Stimulated activated CD8-positive, alpha-beta memory T cell treated with anti-CD3 and anti-CD28 coated beads, Interleukin-15, amount 100 ng/mL, for 4 hours (primary cell): ENCODE measurements around the gene EMP3.
"Not testable (repeated sequence)": the region's sequence is repeated elsewhere in the genome, so short reads cannot be mapped to it uniquely, and the experiment has no call there.

ENCODE experiments used
- DNase-seq, 2 donors: peaks; one replicate each; pipeline ENCODE4 v3.0.0-alpha.2; 2020; ENCODE audit warnings: low read depth in 2 of 2

The EMP3 gene

DNA sequence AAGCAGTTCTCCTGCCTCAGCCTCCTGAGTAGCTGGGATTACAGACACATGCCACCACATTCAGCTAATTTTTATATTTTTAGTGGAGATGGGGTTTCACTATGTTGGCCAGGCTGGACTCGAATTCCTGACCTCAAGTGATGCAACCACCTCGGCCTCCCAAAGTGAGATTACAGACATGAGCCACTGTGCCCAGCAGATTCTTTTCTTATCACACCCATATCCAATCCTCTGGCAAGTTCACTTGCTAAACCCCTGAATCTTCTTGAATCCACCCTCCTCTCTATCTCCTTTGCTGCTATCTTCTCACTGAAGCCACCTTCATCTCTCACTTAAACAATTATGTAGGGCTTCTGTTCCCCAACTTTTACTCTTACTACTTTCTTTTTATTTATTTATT lies 20.8 kb downstream of the EMP3 start:
- DNase-seq = no peak

DNA sequence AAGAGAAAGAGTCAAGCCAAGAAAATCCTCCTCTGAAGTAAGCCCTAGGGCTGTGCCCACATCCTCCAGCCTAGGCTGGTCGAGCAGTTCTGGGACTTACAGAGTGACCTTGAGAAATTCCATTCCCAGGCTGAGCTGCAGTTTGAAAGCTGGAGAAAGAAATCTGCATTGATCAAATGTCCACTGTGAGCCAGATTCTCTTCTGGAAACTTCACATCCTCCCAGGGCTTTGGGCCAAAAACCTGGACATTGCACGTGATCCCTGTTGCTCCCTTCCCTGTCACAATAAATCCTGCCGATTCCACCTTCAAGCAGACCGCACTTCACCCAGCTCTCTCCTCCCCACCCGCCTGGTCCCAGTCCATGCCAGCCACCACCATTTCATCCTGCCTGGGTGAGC lies 22.7 kb downstream of the EMP3 start:
- DNase-seq = no peak

DNA sequence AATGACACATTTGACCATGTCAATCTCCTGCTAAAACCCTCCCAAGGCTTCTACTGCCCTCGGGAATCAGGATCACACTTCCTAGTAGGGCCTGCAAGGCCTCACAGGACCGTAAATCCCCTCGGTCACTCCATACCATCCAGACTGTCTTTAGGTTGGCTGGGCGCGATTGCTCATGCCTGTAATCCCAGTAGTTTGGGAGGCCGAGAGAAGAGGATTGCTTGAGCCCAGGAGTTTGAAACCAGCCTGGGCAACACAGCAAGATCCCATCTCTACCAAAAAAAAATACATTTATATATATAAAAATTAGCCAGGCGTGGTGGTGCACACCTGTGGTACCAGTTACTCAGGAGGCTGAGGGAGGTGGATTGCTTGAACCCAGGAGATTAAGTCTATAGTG lies 23.4 kb downstream of the EMP3 start:
- no peak for DNase-seq

DNA sequence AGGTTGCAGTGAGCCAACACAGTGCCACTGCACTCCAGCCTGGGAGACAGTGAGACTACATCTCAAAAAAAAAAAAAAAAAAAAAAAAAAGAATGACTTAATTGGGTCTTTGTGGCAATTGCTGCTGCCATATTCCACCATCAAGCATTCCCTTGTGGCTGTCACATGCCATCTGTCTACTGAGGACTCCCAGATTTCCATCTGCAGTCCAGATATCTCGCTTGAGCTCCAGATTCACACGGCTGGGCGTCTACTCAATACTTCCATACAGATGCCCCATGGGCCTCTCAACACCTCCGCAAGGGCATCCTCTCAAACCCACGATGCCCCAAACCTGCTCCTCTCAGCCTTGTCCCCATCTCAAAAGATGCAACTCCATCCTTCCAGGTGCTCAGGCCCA lies 25.5 kb downstream of the EMP3 start:
- no peak for DNase-seq

DNA sequence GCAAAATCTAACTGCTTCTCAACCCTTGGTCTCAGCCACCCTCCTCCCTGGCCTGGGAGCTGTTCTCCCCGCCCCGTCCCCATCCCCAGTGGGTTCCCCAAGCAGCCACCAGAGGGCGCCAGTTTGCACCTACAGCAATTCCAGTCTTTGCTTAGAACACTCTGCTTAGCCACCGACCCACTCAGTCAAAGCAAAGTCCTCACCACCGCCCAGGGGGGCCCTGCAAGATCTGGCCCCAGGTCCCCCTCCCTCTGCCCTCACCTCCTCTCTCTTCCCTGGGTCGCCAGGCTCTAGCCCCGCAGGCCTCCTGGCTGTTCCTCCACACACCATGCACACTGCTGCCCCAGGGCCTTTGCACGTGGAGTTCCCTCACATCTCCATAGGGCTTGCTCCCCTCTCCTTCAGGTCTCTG lies 26.0 kb downstream of the EMP3 start:
- DNase-seq = peak; percentile 35 to 60

DNA sequence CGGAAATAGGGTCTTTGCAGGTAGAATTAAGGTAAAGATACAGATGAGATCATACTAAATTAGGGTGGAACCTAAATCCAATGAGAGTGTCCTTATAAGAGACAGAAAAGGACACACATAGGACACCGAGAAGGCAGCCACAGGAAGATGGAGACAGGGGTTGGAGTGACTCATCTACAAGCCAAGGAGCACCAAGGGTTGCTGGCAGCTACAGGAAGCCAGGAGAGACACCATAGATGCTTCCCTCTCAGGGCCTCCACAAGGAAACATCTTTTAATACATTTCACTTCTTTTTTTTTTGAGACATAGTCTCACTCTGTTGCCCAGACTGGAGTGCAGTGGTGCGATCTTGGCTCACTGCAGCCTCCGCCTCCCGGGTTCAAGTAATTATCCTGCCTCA lies 28.3 kb downstream of the EMP3 start:
- DNase-seq = no peak

DNA sequence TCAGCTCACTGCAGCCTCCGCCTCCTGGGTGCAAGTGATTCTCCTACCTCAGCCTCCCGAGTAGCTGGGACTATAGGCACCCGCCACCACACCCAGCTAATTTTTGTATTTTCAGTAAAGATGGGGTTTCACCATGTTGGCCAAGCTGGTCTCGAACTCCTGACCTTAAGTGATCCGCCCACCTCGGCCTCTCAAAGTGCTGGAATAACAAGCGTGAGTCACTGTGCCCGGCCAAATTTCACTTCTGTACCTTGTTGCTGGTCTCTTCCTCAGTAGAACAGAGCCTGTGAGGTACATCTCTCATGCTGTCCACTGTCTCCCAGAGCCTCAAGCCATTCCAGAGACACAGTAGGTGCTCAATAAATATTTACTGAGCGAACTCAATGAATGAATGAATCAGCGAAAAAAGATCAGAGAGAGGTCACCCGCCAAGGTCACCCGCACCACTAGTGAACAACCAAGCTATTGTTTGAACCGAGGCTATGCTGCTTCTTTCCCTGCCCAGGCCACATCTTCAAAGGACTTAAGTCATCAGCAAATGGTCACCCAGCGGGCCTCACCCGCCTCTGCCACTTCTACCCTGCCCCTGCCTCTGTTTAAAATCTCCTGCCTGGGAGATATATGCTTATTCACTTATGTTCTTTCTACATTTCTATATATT lies 29.1 kb downstream of the EMP3 start:
- no peak for DNase-seq

DNA sequence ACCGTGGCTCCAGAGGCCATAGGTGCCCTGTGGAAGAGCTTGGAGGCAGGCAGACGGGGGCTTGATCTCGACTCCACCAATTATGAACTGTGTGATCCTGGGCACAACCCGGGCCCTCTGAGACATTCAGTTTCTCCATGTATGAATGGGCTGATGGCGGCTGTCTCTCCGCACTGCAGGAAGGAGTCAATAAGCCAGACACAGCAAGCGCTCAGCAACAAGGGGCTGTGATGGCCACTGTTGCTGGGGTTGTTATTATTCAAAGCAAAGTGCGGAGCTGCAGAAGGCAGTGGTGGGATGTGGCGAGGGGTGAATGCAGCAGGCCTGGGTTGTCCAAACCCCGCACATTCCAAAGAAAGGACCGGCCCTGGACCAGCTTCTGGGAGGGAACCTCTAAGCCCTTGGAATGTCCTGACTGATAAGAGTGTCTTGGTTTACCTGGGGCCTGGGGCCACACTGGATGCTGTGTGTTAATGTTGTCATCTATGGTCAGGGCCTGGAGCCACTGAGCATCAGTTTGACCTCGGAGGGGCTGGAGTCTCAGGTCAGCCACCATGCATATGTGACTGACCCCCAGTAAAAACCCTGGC lies 30.1 kb downstream of the EMP3 start:
- DNase-seq = no peak

DNA sequence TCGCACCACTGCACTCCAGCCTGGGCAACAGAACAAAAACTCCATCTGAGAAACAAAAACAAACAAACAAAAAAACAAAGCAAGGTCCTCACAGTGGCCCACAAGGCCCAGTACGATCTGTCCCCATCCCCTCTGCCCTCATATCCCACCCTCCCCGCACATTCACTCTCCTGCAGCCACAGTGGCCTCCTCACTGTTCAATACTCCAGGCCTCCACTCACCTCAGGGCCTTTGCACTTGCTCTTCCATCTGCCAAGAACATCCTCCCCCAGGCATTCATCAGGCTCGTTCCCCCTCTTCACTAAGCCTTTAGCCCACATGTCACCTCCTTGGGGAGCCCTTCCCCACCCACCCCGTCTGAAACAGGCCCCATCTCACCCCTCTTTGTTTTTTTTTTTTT lies 33.8 kb downstream of the EMP3 start:
- no peak for DNase-seq

DNA sequence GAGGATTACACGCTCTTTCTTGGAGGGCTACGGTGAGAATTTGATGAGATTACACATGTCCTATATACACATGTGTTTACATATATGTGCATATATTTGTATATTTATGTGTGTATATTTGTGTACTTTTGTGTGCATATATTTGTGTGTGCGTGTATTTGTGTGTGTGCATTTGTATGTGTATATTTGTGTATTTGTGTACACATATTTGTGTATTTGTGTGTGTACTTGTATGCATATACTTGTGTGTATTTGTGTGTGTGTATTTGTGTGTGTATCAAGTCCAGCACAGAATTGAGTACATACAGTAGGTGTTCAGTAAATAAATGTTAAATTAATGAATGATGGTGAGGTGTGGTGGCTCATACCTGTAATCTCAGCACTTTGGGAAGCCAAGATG lies 36.6 kb downstream of the EMP3 start:
- DNase-seq = no peak

DNA sequence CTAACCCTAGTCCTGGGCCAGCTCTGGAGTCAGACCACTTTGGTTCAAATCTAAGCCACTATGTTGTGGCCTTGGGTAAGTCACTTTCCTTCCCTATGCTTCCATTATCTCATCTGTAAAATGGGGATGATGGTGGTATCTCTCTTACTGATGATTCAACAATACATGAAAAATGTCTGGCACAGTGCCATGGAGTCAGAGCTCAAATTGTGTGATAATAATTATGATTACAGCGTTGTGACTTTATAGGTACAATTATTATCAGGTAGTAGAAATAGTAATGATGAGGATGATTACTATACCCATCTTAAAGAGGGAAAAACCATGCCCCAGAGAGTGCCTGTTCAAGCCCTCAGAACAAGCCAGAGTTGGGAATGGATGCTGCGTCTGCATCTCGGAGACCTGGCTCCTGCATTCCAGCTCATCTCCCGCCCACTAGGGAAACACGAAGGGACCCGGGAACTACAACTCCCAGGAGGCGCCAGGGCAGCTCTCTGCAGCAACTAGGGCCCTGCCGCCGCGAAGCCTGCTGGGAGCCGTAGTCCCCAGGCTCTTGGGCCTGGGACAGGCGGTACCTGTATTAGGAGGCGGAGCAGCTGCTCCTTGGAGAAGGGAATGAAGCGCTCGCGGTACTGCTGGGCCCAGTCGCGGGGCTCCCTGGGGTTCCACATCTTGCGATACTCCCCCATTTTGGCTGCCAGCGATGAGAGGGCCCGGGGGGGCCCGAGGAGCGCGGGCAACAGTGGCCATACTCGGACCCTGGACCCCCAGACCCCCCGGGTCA lies 37.6 kb downstream of the EMP3 start:
- DNase-seq = peak; percentile 73 to 76

DNA sequence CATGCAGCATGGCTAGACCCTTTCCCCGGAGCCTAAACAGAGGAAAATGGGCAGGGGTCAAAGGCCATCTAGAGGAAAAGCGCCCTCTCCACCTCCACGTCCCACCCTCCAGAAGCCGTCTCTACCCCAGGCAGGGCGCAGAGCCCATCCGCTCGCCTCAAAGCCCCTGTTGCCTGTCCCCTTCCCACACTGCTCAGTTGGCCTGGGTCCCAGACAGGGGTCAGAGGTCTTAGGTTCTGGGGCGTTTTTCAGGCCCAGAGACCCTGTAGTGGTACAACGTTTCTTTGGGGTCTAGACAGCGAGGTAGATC lies 38.1 kb downstream of the EMP3 start:
- no peak for DNase-seq

DNA sequence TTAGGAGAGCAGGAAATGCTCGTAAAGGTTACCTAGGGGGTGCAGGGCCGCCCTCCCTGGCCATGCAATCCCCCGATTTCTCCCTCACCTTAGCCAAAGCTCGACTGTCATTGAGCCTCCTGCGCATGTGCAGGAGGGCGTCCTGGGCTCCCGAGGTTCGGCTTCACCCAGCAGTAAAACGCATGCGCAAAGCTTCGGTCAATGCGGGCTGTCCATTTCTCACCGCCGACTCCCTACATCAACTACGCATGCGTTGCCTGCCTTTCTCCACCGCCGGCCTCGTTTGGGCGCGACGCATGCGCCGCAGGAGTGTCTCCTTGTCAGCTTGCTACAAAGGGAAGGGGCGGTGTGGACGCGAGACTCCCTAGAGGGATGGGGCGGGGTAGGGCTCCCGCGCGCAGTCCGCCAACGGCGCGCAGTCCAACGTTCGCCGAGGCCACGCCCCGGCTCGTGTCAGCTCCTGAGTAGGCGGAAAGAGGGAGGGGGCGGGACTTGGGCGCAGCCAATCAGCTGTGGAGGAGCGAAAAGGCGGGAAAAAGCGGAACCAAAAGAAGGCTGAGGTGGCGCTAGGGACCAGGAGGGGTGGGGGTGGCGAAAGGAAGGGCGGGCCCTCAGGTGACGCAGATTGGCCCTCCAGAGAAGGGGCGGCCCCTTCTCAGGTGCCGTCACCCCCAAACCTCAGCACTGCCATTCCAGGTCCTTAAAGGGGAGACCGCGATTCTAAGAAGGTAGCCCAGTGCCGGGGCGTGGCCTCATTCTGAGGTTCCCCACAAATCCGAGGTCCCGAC lies 38.7 kb downstream of the EMP3 start, which contains the start of the genes SYNGR4 and TMEM143:
SYNGR4 (plus strand) TSS at position 558 of the 788 bp plus-strand sequence. CDS start 1,476 bp downstream, outside the sequence.
TMEM143 (minus strand) TSS at position 131 of the 788 bp plus-strand sequence; CDS start at position 111, 20 bp downstream.
- peak; percentile 96 for DNase-seq

DNA sequence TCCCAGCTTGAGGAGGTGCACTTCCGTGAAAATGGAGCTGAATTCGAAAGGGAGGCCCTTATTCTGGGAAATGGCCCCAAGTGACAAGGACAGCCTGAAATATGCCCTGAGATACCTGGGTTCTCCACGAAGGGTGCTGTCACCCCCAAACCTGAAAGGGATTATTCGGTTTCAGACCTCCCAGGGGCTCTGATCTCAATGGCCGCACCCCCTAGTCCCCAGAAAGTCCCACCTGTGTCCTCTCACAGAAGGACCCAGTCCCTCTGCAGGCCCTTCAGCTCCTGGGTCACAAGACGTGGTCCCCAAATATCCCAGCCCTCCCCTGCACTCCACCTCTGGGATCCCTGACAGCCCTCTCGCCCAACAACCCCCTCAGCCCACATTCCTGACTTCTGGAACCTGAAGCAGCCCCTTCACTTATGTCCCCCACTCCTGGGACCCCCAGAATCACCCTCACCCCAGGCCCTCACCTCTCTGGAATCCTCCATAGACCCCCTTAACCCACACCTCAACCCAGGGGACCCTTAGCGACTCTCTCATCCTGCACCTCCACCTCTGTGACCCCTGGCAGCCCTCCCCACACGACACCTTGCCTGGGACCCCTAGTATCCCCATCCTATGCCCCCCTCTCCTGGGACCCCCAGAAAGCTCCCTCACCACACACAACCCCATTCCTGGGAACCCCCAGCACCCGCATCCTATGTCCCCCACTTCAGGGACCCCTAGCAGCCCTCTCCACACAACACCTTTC lies 39.4 kb downstream of the EMP3 start:
- no peak for DNase-seq

DNA sequence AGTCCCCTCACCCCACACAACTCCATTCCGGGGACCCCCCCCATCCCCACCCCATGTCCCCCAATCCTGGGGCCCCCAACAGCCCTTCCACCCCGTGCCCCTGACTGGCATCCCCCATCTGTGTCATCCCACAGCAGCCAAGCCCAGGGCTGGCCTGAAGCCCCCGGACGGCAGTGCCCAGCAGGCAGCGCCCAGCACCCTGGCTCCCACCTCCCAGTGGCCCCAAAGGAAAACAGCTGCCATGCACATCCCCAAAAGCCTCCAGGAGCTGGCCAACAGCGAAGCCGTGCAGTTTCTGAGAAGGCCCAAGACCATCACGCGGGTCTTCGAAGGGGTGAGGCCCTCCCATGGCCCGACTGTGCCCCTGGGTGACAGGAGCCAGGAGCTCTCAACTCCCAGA lies 40.2 kb downstream of the EMP3 start:
- DNase-seq = no peak

DNA sequence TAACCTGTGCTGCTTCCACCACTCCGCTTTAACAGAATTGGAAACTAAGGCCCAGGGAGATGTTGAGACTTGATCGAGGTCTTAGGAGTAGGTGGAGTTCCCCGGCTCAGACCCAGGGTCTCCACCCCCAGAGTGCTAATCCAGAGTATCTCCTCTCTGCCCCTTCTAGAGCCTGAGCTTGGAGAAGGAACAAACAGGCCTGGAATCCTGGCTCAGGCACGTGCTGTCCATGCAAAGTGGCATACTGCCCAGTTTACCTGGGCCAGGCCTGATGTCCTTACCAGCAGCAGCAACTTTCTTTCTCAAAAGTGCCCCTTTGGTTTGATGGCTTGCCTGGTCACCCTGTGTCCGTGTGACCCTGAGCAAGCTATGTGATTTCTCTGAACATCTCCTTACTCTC lies 42.5 kb downstream of the EMP3 start:
- no peak for DNase-seq

DNA sequence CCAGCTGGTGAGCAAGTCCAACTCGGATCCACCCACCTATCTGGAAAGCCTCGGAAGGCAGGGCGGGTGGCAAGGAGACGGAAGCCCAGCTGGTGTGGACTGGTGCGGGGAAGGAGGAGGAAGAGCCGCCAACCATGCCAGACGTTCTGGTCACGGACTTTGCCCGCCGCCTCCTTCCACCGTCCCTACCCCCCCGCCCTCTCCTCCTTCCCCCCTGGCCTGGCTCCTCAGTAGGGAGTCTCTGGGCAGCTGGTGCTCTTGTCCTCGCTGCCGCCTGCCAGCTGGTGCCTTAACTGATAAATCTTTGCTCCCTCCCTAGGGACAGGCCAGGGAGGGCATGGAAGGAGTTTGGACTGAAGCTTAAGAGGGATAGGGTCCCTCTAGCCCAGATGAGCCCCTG lies 43.6 kb downstream of the EMP3 start:
- DNase-seq = no peak

DNA sequence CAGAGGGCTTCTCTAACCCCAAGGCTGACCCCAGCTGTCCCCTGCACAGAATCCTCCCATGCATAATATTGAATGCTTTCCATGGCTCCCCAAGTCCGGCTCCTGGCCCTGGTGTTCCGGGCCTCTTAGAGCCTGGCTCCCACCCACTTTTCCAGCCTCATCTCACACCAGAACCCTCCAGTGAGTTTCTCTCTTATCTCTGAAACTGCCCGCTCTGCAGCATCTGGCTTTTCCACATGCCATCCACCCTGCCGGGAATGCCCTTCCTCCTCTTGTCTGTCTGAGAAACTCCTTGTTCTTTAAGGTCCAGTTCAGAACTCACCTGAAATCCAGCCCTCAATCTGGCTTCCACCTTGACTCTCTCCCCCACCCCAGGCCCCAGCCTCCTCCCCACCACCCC lies 45.6 kb downstream of the EMP3 start:
- no peak for DNase-seq

DNA sequence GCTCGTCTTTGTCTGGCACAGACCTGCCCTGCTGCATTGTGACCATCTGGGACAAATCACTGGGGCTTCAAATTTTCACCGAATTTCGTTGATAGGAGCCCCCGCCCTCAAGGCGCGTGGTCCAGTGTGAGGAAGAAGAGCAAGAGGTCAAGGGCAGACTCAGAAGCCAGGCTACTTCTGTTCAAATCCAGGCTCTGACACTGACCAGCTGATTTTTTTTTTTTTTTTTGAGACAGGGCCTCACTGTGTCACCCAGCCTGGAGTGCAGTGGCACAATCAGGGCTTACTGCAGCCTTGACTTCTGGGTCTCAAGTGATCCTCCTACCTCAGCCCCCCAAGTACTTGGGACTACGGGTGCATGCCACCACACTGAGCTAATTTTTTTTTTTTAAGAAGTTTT lies 46.0 kb downstream of the EMP3 start:
- DNase-seq = no peak

DNA sequence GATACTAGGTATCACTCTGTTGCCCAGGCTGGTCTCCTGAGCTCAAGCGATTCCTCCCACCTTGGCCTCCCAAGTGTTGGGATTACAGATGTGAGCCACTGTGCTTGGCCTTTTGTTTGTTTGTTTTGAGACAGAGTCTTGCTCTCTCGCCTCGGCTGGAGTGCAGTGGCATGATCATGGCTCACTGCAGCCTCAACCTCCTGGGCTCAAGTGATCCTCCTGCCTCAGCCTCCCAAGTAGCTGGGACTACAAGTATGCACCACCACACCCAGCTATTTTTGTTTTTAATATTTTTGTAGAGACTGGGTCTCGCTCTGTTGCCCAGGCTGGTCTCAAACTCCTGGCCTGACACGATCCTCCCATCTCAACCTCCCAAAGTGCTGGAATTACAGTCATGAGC lies 46.4 kb downstream of the EMP3 start:
- DNase-seq = not testable (repeated sequence)

DNA sequence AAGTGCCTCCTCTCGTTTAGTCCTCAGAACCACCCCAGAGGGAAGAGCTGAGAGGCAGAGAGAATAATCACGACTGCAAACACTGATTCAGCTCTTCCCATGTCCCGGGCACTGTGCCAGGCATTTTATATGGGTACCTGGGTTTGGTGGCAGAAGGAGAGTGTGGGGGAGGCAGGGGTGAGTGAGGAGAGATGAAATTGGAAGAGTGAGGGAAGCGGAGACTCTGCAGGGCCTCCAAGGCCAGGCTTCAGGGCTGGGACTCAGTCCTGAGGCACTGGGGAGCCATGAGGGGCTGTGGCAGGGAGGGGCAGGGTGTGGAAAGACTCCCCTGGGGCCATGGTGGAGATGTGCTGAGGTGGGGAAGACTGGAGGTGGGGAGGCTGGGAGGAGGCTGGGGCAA lies 47.6 kb downstream of the EMP3 start:
- DNase-seq = no peak

DNA sequence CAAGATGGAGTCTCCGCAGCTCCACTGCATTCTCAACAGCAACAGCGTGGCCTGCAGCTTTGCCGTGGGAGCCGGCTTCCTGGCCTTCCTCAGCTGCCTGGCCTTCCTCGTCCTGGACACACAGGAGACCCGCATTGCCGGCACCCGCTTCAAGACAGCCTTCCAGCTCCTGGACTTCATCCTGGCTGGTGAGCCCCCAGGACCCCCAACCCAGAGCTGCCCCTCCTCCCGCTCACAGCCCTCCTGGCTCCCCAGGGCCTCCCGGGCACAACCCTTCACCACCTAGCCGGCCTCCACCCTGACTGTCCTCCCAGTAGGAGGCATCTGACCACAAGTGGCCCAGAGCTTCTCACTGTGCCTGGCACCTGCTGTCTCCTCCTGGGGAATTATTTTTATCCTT lies 48.2 kb downstream of the EMP3 start:
- no peak for DNase-seq
